Epithelial cell of esophagus (primary cell): ENCODE results near the gene AQP10.

Source experiments
- DNase-seq: peaks from one replicate; pipeline ENCODE4 v3.0.0; 2010; ENCODE audit warnings: low read depth
- H3K4me3 ChIP-seq: 2 replicates; pipeline ENCODE4 v1.5.1; 2011; ENCODE audit warnings: mild to moderate bottlenecking, low read length, control low read depth
- CTCF ChIP-seq: IDR thresholded peaks from 2 replicates; pipeline ENCODE4 v1.5.1; 2011; ENCODE audit warnings: low read depth, mild to moderate bottlenecking, low read length, control low read depth, inconsistent platforms; ENCODE audit not compliant: insufficient read depth; ENCODE audit errors: missing control alignments

The AQP10 gene

GRCh38 chr1:154342836-154343472 is 22.1 kb downstream of the AQP10 start:
- H3K4me3 ChIP-seq, result no peak overlapping the region
- no peak for TF ChIP-seq CTCF
- DNase-seq, result no peak

- H3K4me3 ChIP-seq, result no peak overlapping the region
- peak; percentile 68 for TF ChIP-seq CTCF
These were observed 24.3 kb downstream of the AQP10 start for GRCh38 chr1:154344977-154345837.

GRCh38 chr1:154346276-154346917 is 25.5 kb downstream of the AQP10 start:
- H3K4me3 ChIP-seq, result no peak overlapping the region
- TF ChIP-seq CTCF, result no peak
- no peak for DNase-seq

More at GRCh38 chr1:154344977-154345837, 24.3 kb downstream of the AQP10 start:
- DNase-seq, result peak; percentile 59

- H3K4me3 ChIP-seq, result no peak overlapping the region
- DNase-seq, result no peak
- no peak for TF ChIP-seq CTCF
These were observed 27.1 kb downstream of the AQP10 start for GRCh38 chr1:154347961-154348360.

GRCh38 chr1:154348429-154349076 is 27.7 kb downstream of the AQP10 start:
- no peak overlapping the region for H3K4me3 ChIP-seq
- DNase-seq, result no peak
- TF ChIP-seq CTCF, result peak; percentile 3

- no peak overlapping the region for H3K4me3 ChIP-seq
- no peak for DNase-seq
- TF ChIP-seq CTCF, result no peak
These were observed 28.2 kb downstream of the AQP10 start for GRCh38 chr1:154349121-154349520.
